DND-41 (cell line): Measurements from ENCODE around the gene CDK5RAP1.

Experiments
- CTCF ChIP-seq: IDR thresholded peaks from 2 replicates; pipeline ENCODE4 v1.5.1; 2012; ENCODE audit warnings: borderline replicate concordance, low read length, moderate library complexity, mild to moderate bottlenecking; ENCODE audit not compliant: poor library complexity, severe bottlenecking; ENCODE audit errors: extremely low read depth
- EZH2 ChIP-seq: IDR thresholded peaks from 3 replicates; pipeline ENCODE4 v1.6.1; 2012; ENCODE audit warnings: borderline replicate concordance, low read depth, mild to moderate bottlenecking, moderate library complexity, low read length, inconsistent platforms; ENCODE audit not compliant: severe bottlenecking

DNA sequence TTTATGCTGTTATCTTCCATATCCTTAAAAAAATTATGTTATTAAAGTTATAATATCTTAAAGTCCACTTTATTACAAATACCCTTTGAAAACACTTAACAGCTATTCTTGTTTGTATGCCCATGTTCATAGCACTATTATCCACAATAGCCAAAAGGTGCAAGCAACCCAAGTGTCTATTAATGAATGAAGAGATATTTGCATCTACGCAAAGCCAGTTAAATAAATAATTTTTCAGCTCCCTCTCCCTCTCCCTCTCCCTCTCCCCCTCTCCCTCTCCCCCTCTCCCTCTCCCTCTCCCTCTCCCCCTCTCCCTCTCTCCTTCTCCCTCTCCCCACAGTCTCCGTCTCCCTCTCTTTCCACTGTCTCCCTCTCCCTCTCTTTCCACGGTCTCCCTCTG, 13.1 kb downstream of the CDK5RAP1 start:
- TF ChIP-seq EZH2: no peak
- no peak for TF ChIP-seq CTCF
